Loucy (cell line): Measurements from ENCODE around the gene KIRREL1.

Source experiments
- H2AFZ ChIP-seq: fragments of 200-600 bp; sonication (generic); 2 replicates; pipeline ENCODE4 v1.6.0; 2016; ENCODE audit warnings: antibody characterized with exemption, mild to moderate bottlenecking, low read length, moderate library complexity
- H3F3A ChIP-seq: fragments of 200-600 bp; 2 replicates; pipeline ENCODE4 v1.6.0; 2016; ENCODE audit warnings: antibody characterized with exemption, low read depth, mild to moderate bottlenecking
- H3K27me3 ChIP-seq: fragments of 200-600 bp; sonication (generic); 2 replicates; pipeline ENCODE4 v1.6.1; 2014; ENCODE audit warnings: low read length, mild to moderate bottlenecking; ENCODE audit not compliant: insufficient read depth, poor library complexity, severe bottlenecking
- H3K36me3 ChIP-seq: fragments of 200-600 bp; sonication (generic); 2 replicates; pipeline ENCODE4 v1.6.1; 2016; ENCODE audit warnings: low read length; ENCODE audit not compliant: insufficient read depth
- H3K4me1 ChIP-seq: fragments of 200-600 bp; sonication (generic); 2 replicates; pipeline ENCODE4 v1.5.1; 2014; ENCODE audit warnings: low read length, mild to moderate bottlenecking; ENCODE audit not compliant: insufficient read depth, poor library complexity, severe bottlenecking
- H3K4me2 ChIP-seq: fragments of 200-600 bp; sonication (generic); 2 replicates; pipeline ENCODE4 v1.6.0; 2014; ENCODE audit warnings: antibody characterized with exemption, low read length, low read depth, mild to moderate bottlenecking; ENCODE audit not compliant: poor library complexity, severe bottlenecking
- H3K4me3 ChIP-seq: fragments of 200-600 bp; sonication (generic); 2 replicates; pipeline ENCODE4 v1.5.1; 2014; ENCODE audit warnings: low read length, mild to moderate bottlenecking, mixed read lengths; ENCODE audit not compliant: poor library complexity, severe bottlenecking
- H3K79me2 ChIP-seq: fragments of 200-600 bp; sonication (generic); 2 replicates; pipeline ENCODE4 v1.6.1; 2014; ENCODE audit warnings: low read length; ENCODE audit not compliant: insufficient read depth
- H3K9ac ChIP-seq: fragments of 200-600 bp; sonication (generic); 2 replicates; pipeline ENCODE4 v1.6.0; 2014; ENCODE audit warnings: mild to moderate bottlenecking, low read depth, low read length, moderate library complexity; ENCODE audit not compliant: poor library complexity, severe bottlenecking
- H3K9me2 ChIP-seq: fragments of 200-600 bp; sonication (generic); replicated peaks from 2 replicates; pipeline ENCODE4 v1.6.1; 2016; ENCODE audit warnings: low read depth, low read length, mixed read lengths
- H3K9me3 ChIP-seq: fragments of 200-600 bp; sonication (generic); 2 replicates; pipeline ENCODE4 v1.6.1; 2014; ENCODE audit warnings: mild to moderate bottlenecking, antibody characterized with exemption, low read length, low read depth; ENCODE audit not compliant: insufficient read depth
- H4K20me1 ChIP-seq: fragments of 200-600 bp; sonication (generic); 2 replicates; pipeline ENCODE4 v1.6.0; 2014; ENCODE audit warnings: antibody characterized with exemption, low read length, mild to moderate bottlenecking; ENCODE audit not compliant: insufficient read depth, poor library complexity, severe bottlenecking
- EZH2phosphoT487 ChIP-seq: fragments of 200-600 bp; IDR thresholded peaks from 2 replicates; pipeline ENCODE4 v1.6.1; 2018; ENCODE audit warnings: antibody characterized with exemption, mild to moderate bottlenecking, moderate library complexity, borderline replicate concordance
- TF ChIP-seq, protein P1 (sequence below): fragments of 200-600 bp; sonication (generic); conservative IDR thresholded peaks from 2 replicates; pipeline ENCODE4 v1.5.1; 2014; ENCODE audit warnings: mild to moderate bottlenecking, antibody characterized with exemption, low read length

The KIRREL1 gene

DNA sequence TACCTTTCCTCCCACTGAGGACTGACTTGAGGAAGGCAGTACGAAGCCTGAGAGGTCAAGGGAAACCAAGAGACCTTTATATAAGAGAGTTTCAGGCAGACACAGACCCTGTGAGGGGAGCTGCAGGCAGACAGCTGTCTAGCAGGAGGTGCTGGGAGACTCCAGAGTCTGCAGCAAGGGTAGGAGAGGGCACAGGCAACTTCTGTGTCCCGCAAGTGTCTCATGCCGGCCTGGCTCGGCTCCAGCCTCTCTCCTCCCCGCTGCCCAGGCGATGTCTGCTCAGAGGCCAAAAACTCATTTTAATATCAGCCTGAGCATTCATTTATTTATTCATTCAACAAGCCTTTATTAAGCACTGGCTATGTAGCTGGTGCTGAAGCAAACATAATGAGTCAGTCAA is 83.0 kb downstream of the KIRREL1 start:
- Histone ChIP-seq H3K36me3 (no peaks in the 10 kb centered on the region), H4K20me1 (no peaks in the 10 kb centered on the region), H2AFZ (no peak overlapping the region), H3K9me2 (no peaks in the 10 kb centered on the region), H3K4me2 (no peak overlapping the region), H3K79me2 (no peaks in the 10 kb centered on the region), H3K9me3 (no peaks in the 10 kb centered on the region), H3K4me3 (no peak overlapping the region), H3K27me3 (no peaks in the 10 kb centered on the region), H3K9ac (no peak overlapping the region), H3F3A (no peaks in the 10 kb centered on the region), H3K4me1 (no peaks in the 10 kb centered on the region)
- TF ChIP-seq, protein P1, sequence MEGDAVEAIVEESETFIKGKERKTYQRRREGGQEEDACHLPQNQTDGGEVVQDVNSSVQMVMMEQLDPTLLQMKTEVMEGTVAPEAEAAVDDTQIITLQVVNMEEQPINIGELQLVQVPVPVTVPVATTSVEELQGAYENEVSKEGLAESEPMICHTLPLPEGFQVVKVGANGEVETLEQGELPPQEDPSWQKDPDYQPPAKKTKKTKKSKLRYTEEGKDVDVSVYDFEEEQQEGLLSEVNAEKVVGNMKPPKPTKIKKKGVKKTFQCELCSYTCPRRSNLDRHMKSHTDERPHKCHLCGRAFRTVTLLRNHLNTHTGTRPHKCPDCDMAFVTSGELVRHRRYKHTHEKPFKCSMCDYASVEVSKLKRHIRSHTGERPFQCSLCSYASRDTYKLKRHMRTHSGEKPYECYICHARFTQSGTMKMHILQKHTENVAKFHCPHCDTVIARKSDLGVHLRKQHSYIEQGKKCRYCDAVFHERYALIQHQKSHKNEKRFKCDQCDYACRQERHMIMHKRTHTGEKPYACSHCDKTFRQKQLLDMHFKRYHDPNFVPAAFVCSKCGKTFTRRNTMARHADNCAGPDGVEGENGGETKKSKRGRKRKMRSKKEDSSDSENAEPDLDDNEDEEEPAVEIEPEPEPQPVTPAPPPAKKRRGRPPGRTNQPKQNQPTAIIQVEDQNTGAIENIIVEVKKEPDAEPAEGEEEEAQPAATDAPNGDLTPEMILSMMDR, result no peak
- no peak for TF ChIP-seq EZH2phosphoT487

GRCh38 chr1:158077411-158078256 is 84.2 kb downstream of the KIRREL1 start:
- H3K4me1 ChIP-seq, result no peaks in the 10 kb centered on the region
- no peaks in the 10 kb centered on the region for H4K20me1 ChIP-seq
- no peaks in the 10 kb centered on the region for H3K9me2 ChIP-seq
- no peaks in the 10 kb centered on the region for H3K79me2 ChIP-seq
- H2AFZ ChIP-seq, result no peak overlapping the region
- H3K4me2 ChIP-seq, result no peak overlapping the region
- H3K36me3 ChIP-seq, result no peaks in the 10 kb centered on the region
- no peaks in the 10 kb centered on the region for H3F3A ChIP-seq
- no peak overlapping the region for H3K9ac ChIP-seq
- no peaks in the 10 kb centered on the region for H3K9me3 ChIP-seq
- TF ChIP-seq, protein P1, result no peak
- TF ChIP-seq EZH2phosphoT487, result no peak
- H3K27me3 ChIP-seq, result no peaks in the 10 kb centered on the region
- no peak overlapping the region for H3K4me3 ChIP-seq

DNA sequence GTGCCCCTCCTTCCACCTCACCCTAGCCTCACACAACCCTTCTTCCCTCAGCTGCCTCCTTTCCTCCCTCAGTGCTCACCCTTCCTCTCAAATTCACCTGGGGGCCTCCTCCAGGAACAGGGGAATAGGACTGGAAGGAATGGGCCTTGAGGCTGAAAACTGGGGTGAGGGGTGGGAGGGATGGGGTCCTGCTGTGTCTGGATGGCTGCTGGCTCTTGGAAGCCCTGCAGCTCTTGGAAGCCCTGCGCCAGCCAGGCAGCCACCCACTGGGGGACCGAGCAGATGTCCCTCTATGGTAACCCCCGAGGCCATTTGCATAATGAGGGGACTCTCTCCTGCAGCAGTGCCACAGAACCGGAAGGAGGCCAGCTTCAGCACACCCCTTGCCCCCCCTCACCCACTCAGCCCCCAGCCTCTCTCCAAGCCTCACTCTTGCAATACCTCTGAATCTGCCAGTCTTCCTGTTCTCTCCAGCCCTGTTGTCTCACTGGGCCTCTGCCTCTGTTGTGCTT is 85.2 kb downstream of the KIRREL1 start:
- Histone ChIP-seq H3K4me3 (no peak overlapping the region), H3K9me2 (no peaks in the 10 kb centered on the region), H3K9me3 (no peaks in the 10 kb centered on the region), H3K79me2 (no peaks in the 10 kb centered on the region), H3K4me1 (no peaks in the 10 kb centered on the region), H2AFZ (no peak overlapping the region), H3K4me2 (no peak overlapping the region), H3K9ac (no peak overlapping the region), H3F3A (no peaks in the 10 kb centered on the region), H3K27me3 (no peaks in the 10 kb centered on the region), H3K36me3 (no peaks in the 10 kb centered on the region), H4K20me1 (no peaks in the 10 kb centered on the region)
- TF ChIP-seq, protein P1, result no peak
- no peak for TF ChIP-seq EZH2phosphoT487
